Measurements from ENCODE around the gene HK3.

Gene HK3

GRCh38 chr5:176878463-176878862 lies 20.7 kb downstream of the HK3 start:
- Histone ChIP-seq H2AFZ (ENCODE audit: low read length) (no peak overlapping the region), H4K20me1 (ENCODE audit: insufficient read depth, low read length, poor library complexity, severe bottlenecking) (no peaks in the 10 kb centered on the region), H3K9me2 (replicated peaks; ENCODE audit: low read depth, low read length) (no peaks in the 10 kb centered on the region), H3K27me3 (ENCODE audit: insufficient read depth, low read length, poor library complexity, severe bottlenecking) (no peaks in the 10 kb centered on the region), H3K4me3 (ENCODE audit: low read length, poor library complexity, severe bottlenecking) (no peak overlapping the region), H3F3A (ENCODE audit: low read depth) (no peaks in the 10 kb centered on the region), H3K9ac (ENCODE audit: low read depth, low read length, poor library complexity, severe bottlenecking) (no peak overlapping the region), H3K36me3 (ENCODE audit: insufficient read depth, low read length) (no peaks in the 10 kb centered on the region), H3K4me1 (ENCODE audit: insufficient read depth, low read length, poor library complexity, severe bottlenecking) (no peaks in the 10 kb centered on the region), H3K4me2 (ENCODE audit: low read depth, low read length, poor library complexity, severe bottlenecking) (no peak overlapping the region), H3K9me3 (ENCODE audit: insufficient read depth, low read depth, low read length) (no peaks in the 10 kb centered on the region), H3K79me2 (ENCODE audit: insufficient read depth, low read length) (no peaks in the 10 kb centered on the region)
- TF ChIP-seq EZH2phosphoT487 (IDR thresholded peaks at IDR 0.05; ENCODE audit: borderline replicate concordance) (no peak), CTCF (conservative IDR thresholded peaks at IDR 0.05; ENCODE audit: low read length) (no peak)

GRCh38 chr5:176877793-176878331 lies 21.3 kb downstream of the HK3 start:
- Histone ChIP-seq H3K9me3 (ENCODE audit: insufficient read depth, low read depth, low read length) (no peaks in the 10 kb centered on the region), H3F3A (ENCODE audit: low read depth) (no peaks in the 10 kb centered on the region), H3K4me1 (ENCODE audit: insufficient read depth, low read length, poor library complexity, severe bottlenecking) (no peaks in the 10 kb centered on the region), H3K4me2 (ENCODE audit: low read depth, low read length, poor library complexity, severe bottlenecking) (no peak overlapping the region), H4K20me1 (ENCODE audit: insufficient read depth, low read length, poor library complexity, severe bottlenecking) (no peaks in the 10 kb centered on the region), H3K79me2 (ENCODE audit: insufficient read depth, low read length) (no peaks in the 10 kb centered on the region), H3K4me3 (ENCODE audit: low read length, poor library complexity, severe bottlenecking) (no peak overlapping the region), H3K27me3 (ENCODE audit: insufficient read depth, low read length, poor library complexity, severe bottlenecking) (no peaks in the 10 kb centered on the region), H3K9me2 (replicated peaks; ENCODE audit: low read depth, low read length) (no peaks in the 10 kb centered on the region), H3K36me3 (ENCODE audit: insufficient read depth, low read length) (no peaks in the 10 kb centered on the region), H3K9ac (ENCODE audit: low read depth, low read length, poor library complexity, severe bottlenecking) (no peak overlapping the region), H2AFZ (ENCODE audit: low read length) (no peak overlapping the region)
- TF ChIP-seq CTCF (conservative IDR thresholded peaks at IDR 0.05; ENCODE audit: low read length) (no peak), EZH2phosphoT487 (IDR thresholded peaks at IDR 0.05; ENCODE audit: borderline replicate concordance) (no peak)

GRCh38 chr5:176876506-176877431 lies 22.4 kb downstream of the HK3 start:
- Histone ChIP-seq H3F3A (ENCODE audit: low read depth) (no peaks in the 10 kb centered on the region), H3K4me1 (ENCODE audit: insufficient read depth, low read length, poor library complexity, severe bottlenecking) (no peaks in the 10 kb centered on the region), H4K20me1 (ENCODE audit: insufficient read depth, low read length, poor library complexity, severe bottlenecking) (no peaks in the 10 kb centered on the region), H3K4me2 (ENCODE audit: low read depth, low read length, poor library complexity, severe bottlenecking) (no peak overlapping the region), H3K36me3 (ENCODE audit: insufficient read depth, low read length) (no peaks in the 10 kb centered on the region), H3K79me2 (ENCODE audit: insufficient read depth, low read length) (no peaks in the 10 kb centered on the region), H3K9me2 (replicated peaks; ENCODE audit: low read depth, low read length) (no peaks in the 10 kb centered on the region), H3K9me3 (ENCODE audit: insufficient read depth, low read depth, low read length) (no peaks in the 10 kb centered on the region), H2AFZ (ENCODE audit: low read length) (no peak overlapping the region), H3K9ac (ENCODE audit: low read depth, low read length, poor library complexity, severe bottlenecking) (no peak overlapping the region), H3K4me3 (ENCODE audit: low read length, poor library complexity, severe bottlenecking) (no peak overlapping the region), H3K27me3 (ENCODE audit: insufficient read depth, low read length, poor library complexity, severe bottlenecking) (no peaks in the 10 kb centered on the region)
- no peak for TF ChIP-seq EZH2phosphoT487 (IDR thresholded peaks at IDR 0.05; ENCODE audit: borderline replicate concordance)
- TF ChIP-seq CTCF (conservative IDR thresholded peaks at IDR 0.05; ENCODE audit: low read length): no peak
